ENCODE data around the gene LMO7.
"Not testable (repeated sequence)": the region's sequence is repeated elsewhere in the genome, so short reads cannot be mapped to it uniquely, and the experiment has no call there.

LMO7 gene

GRCh38 chr13:75699062-75699461 is 62.9 kb downstream of the LMO7 start:
- no peak for DNase-seq (ENCODE audit: low spot score)

GRCh38 chr13:75699717-75700116 is 63.6 kb downstream of the LMO7 start:
- DNase-seq (ENCODE audit: low spot score) = not testable (repeated sequence)

- DNase-seq (ENCODE audit: low spot score) = no peak
These were observed 64.4 kb downstream of the LMO7 start for GRCh38 chr13:75700552-75700951.

DNA sequence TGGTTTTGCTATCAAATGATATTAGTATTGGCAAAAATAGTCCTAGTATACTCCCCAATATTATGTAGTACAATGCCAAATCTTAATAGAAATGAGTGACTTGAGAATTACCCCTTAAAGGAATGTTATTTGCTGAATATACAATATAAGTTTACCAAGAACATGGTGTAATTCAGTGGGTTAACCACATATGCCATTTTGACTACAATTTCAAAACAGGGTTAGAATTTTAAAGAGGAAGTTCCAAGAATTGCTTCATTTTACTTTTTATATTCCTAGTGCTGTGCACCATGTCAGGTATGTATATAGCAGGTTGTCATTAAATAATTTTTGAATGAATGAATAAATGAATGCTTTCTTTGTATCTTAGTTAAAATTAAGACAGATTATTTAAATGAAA is 66.3 kb downstream of the LMO7 start:
- DNase-seq (ENCODE audit: low spot score) = no peak

GRCh38 chr13:75703769-75704168 is 67.6 kb downstream of the LMO7 start:
- DNase-seq (ENCODE audit: low spot score) = no peak

DNA sequence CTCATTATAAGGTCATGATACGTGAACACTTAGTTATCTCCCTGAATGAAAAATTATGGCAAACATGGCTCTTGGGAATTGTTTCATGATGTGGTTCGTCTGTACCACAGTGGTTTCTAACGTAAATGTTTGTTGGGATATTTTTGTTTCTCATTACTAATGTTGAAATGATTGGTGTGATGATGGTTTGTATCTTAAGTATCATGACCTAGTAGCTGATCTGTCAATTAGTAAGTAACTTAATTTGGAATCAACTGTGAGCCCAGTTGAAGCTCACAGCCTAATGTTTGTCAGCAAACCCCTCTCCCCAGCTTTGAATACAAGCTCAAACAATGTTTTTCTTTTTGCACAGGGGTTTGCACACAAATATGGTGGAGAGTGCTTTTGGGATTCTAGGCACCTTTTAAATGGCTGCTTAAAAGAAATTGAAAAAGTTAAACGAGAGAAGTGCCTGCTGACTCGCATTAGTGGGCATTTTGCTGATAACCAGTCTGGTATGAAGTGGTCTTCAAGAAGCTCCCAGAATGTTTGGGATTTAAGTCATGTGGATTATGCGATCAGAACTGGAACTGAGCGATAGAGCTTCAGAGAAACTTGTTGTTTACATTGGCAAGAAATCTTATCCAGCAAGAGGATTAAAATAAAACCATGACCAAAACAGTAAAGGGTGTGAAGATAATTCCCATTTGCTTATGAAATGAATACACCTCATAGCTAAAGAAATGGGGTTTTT is 68.2 kb downstream of the LMO7 start:
- DNase-seq (ENCODE audit: low spot score) = no peak

DNA sequence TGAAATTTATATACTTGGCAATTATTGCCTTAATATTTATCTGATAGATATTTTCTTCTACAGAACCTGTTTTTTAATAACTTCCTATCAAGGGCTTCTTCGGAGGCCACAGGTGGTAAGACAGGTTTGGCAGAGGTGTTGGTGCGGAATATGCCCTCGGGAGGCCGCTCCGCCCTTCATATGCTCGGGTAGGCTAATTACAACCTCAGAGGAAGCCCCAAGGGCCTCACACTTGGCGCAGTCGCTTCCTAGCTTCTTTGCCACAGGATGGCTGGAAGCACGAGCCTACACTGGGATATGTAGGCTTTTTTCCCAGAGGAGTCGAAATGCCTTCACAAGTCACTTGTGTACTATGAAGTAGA is 68.8 kb downstream of the LMO7 start:
- no peak for DNase-seq (ENCODE audit: low spot score)

DNA sequence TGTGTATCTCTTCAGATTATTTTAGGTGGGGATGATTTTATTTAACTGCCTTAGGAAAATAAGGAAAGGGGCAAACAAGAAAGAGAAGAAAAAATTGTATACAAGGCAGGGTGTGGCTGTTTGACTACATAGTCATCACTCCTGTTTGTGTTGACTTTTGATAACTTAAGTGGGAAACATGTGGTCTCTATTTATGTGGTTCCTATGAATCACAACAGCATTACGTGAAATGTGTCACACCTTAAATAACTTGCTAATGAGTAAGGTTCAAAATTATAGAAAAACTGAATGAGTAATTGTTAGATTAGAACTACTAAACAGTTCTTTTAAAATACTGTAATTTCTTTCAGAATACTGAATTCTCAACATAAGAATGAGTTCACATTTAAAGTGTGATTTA is 69.3 kb downstream of the LMO7 start:
- peak; percentile 7 for DNase-seq (ENCODE audit: low spot score)

DNA sequence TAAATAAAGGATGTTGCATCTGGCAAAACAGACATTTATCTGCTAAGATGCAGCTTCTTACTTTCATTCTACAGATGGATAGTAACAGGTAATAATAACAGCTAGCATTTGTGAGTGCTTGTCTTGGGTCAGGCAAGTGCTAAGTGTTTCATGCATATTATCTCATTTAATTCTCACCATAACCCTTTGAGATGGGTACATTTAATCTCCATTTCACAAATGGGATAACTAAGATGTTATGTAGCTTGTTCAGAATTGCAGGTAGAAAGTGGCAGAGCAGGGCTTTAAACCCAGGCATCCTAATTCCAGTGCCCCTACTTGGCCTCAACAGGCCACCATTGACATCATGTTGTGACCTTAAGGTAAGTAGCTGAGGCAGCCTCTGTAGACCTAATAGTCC is 69.8 kb downstream of the LMO7 start:
- DNase-seq (ENCODE audit: low spot score) = no peak

GRCh38 chr13:75713852-75714251 is 77.7 kb downstream of the LMO7 start:
- no peak for DNase-seq (ENCODE audit: low spot score)

- no peak for DNase-seq (ENCODE audit: low spot score)
These were observed 79.7 kb downstream of the LMO7 start for GRCh38 chr13:75715601-75716523.

- DNase-seq (ENCODE audit: low spot score) = no peak
These were observed 81.4 kb downstream of the LMO7 start for GRCh38 chr13:75717525-75717924.

- no peak for DNase-seq (ENCODE audit: low spot score)
These were observed 85.2 kb downstream of the LMO7 start for GRCh38 chr13:75721307-75721706.

GRCh38 chr13:75723901-75724300 is 87.8 kb downstream of the LMO7 start:
- no peak for DNase-seq (ENCODE audit: low spot score)

- DNase-seq (ENCODE audit: low spot score) = no peak
These were observed 88.8 kb downstream of the LMO7 start for GRCh38 chr13:75724752-75725517.

- no peak for DNase-seq (ENCODE audit: low spot score)
These were observed 89.6 kb downstream of the LMO7 start for GRCh38 chr13:75725736-75726135.

- no peak for DNase-seq (ENCODE audit: low spot score)
These were observed 90.2 kb downstream of the LMO7 start for GRCh38 chr13:75726306-75726705.

GRCh38 chr13:75733113-75733512 is 97.0 kb downstream of the LMO7 start:
- not testable (repeated sequence) for DNase-seq (ENCODE audit: low spot score)

DNA sequence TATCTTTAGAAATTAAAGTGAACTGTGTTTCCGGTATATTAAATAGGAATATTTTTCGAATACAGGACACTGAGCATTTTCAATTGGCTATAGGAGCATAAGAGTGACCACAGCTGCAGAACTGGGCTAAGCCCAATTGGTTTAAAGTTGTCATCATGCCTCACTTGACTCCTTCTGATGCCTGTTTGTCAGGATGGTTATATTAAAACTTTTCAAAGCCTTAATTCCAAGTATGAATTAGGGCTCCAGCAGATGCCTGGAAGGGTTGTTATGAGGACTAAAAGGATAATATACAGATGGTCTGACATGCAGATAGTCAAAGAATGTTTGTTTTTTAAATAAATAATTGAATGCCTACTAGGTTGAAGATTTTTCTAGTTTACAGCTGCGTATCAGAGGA is 100.0 kb downstream of the LMO7 start:
- DNase-seq (ENCODE audit: low spot score) = no peak

GRCh38 chr13:75738841-75739240 is 102.7 kb downstream of the LMO7 start:
- no peak for DNase-seq (ENCODE audit: low spot score)

GRCh38 chr13:75739244-75739868 is 103.2 kb downstream of the LMO7 start:
- no peak for DNase-seq (ENCODE audit: low spot score)

DNA sequence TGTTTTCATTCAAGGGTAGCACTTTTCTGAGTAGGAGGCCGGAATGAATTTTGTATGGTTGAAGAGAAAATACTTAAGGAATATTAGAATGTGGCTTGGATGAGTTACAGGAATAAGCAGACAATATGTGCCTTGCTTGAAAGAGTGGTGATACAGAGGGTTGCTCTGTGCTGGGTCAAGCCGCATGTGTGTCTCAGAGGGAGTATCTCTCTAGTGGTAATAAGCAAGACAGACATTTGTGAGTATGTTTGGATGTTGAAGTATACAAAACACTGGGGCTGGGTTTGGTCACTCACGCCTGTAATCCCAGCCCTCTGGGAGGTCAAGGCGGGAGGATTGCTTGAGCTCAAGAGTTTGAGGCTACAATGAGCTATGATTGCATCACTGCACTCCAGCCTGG is 103.9 kb downstream of the LMO7 start:
- DNase-seq (ENCODE audit: low spot score) = no peak
